Esophagus muscularis mucosa (tissue), 4 donors: ENCODE results near the gene AGA.

Experiments
- CTCF ChIP-seq, 3 experiments: fragments of 200-600 bp in 2 of 3; fragments of 450-650 bp in 1 of 3; sonication (generic) in 2 of 3; IDR thresholded peaks; one replicate each; pipeline ENCODE4 v1.5.1; 2017 to 2019; ENCODE audit warnings: antibody characterized with exemption in 3 of 3, mild to moderate bottlenecking in 2 of 3, moderate library complexity in 1 of 3
- EP300 ChIP-seq: sonication (generic); formaldehyde crosslinking; IDR thresholded peaks from one replicate; pipeline ENCODE4 v1.6.1; 2017; ENCODE audit warnings: antibody characterized with exemption
- POLR2A ChIP-seq: fragments of 450-650 bp; IDR thresholded peaks from one replicate; pipeline ENCODE4 v1.6.1; 2017; ENCODE audit warnings: antibody characterized with exemption, moderate library complexity, mild to moderate bottlenecking, low read depth
- POLR2AphosphoS5 ChIP-seq, 2 donors: sonication (generic); formaldehyde crosslinking; IDR thresholded peaks; one replicate each; pipeline ENCODE4 v1.6.1; 2017; ENCODE audit warnings: antibody characterized with exemption in 2 of 2

GRCh38 chr4:177455561-177455970 is 13.3 kb upstream of the AGA start:
- TF ChIP-seq CTCF (IDR thresholded peaks at IDR 0.05): no peak
- no peak for TF ChIP-seq POLR2A
- TF ChIP-seq POLR2AphosphoS5 (IDR thresholded peaks at IDR 0.05): no peak
- TF ChIP-seq EP300: no peak
